ENCODE measurements around the gene PIK3CA. TPM values are rescaled to one million over a fixed set of nuclear protein-coding genes. Genes with fewer than 3 reads are reported as not detected.

Gene PIK3CA
- polyA plus RNA-seq, 3 donors, result 22.9 to 24.7 (median 23.4) TPM

Other genes with a start within 250 kb of the PIK3CA start
- 1 to 10 TPM; 7.6 to 9.7 (median 7.7) TPM for gene ZMAT3, start 76.5 kb upstream of the PIK3CA start, polyA plus RNA-seq (ENCODE audit: insufficient read length in 3 of 3)
- 1 to 10 TPM; 5.7 to 7.9 (median 7.4) TPM for gene KCNMB3, start 102.8 kb downstream of the PIK3CA start, polyA plus RNA-seq (ENCODE audit: insufficient read length in 3 of 3)
- 10 to 100 TPM; 46.0 to 55.8 (median 55.0) TPM for gene ZNF639, start 174.7 kb downstream of the PIK3CA start, polyA plus RNA-seq (ENCODE audit: insufficient read length in 3 of 3)
- gene MFN1, start 199.4 kb downstream of the PIK3CA start, polyA plus RNA-seq (ENCODE audit: insufficient read length in 3 of 3), result 10 to 100 TPM; 48.6 to 76.9 (median 74.4) TPM